Mesodermal cell (in vitro differentiated cells): ENCODE data around the gene METTL16.

Experiments
- H3K27ac ChIP-seq: 2 replicates; pipeline ENCODE4 v1.7.0; 2013; ENCODE audit warnings: mild to moderate bottlenecking, low read depth, low read length, moderate library complexity; ENCODE audit not compliant: severe bottlenecking
- H3K36me3 ChIP-seq: 2 replicates; pipeline ENCODE4 v1.7.1; 2013; ENCODE audit warnings: mild to moderate bottlenecking, low read length, moderate library complexity; ENCODE audit not compliant: control insufficient read depth, insufficient read depth
- H3K4me1 ChIP-seq: one replicate; pipeline ENCODE4 v1.7.1; 2013; ENCODE audit warnings: mild to moderate bottlenecking, low read length; ENCODE audit not compliant: insufficient read depth, control insufficient read depth, poor library complexity, severe bottlenecking
- H3K4me3 ChIP-seq: 2 replicates; pipeline ENCODE4 v1.7.0; 2013; ENCODE audit warnings: low read length, control low read depth, mild to moderate bottlenecking; ENCODE audit not compliant: insufficient read depth, poor library complexity, severe bottlenecking; ENCODE audit errors: extremely low read depth
- H3K9me3 ChIP-seq: 2 replicates; pipeline ENCODE4 v1.7.1; 2013; ENCODE audit warnings: mild to moderate bottlenecking, low read length, moderate library complexity; ENCODE audit not compliant: control insufficient read depth
- WGBS, 2 experiments: methylation state at CpG; one replicate each; pipeline ENCODE4 v1.1.5; 2013; ENCODE audit warnings: missing lambda C conversion rate in 2 of 2; ENCODE audit not compliant: insufficient coverage in 2 of 2; 5-methylcytosine and 5-hydroxymethylcytosine counted together

The METTL16 gene

DNA sequence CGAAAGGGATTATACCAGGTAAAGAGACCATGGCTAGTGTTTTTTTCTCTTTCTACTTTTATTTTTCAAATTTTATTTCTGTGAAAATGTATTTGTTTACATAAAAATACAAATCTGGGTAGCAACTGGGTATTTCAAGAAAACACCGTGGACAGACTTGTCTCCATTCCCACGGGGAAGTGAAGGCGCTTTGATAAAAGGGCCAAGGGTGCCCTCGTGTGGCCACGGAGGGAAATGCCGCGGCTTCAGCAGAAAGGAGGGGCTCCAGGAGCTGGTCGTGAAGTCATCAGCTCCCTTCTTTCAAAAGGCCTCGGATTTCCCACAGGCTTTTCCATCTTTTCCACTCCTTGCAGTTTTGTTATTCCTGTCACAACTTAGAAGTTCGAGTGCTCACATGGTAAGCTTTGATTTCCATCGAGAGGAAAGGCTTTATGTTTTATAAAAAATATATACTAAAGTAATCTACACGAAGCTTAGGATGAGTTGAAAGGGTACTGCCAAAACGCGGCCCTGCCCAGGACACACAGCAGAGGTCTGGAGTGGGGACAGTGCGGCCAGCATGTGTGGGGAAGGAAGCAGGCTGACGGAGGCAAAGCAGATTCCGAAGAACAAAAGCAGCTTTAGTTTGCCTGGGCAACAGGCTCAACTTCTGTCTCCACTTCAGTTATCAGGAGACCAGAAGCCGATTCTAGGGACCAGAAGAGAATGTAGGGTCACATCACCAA, 95.5 kb downstream of the METTL16 start:
- H3K4me1 ChIP-seq = peaks cover 6% of the 10 kb centered on the region
- no peaks in the 10 kb centered on the region for H3K9me3 ChIP-seq
- peaks cover 66% of the 10 kb centered on the region for H3K36me3 ChIP-seq
- H3K4me3 ChIP-seq = no peak overlapping the region
- peak overlapping the region; percentile 64 for H3K27ac ChIP-seq
- WGBS, 2 experiments = 38 to 46% methylated on average over 15 to 16 of the region's 19 CpGs

DNA sequence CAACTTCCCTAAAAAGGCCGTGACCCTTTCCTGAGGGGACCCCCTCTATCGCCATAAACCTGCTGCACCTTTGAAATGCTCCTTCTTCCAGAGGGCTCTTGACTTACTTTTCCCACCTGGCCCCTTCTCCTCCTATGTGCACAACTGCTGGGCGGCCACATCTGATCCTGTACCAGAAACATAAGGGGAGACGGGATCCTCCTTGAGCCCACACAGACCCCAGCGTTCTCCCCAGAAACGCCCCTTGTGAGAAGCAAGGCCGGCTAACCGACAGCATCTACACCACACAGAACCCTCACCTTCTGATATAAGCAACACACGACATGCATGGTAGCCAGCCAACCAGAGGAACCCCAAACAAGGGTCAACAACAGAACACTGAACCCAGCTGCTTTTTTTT, 96.6 kb downstream of the METTL16 start:
- WGBS, 2 experiments = 90 to 100% methylated on average over 2 to 4 of the region's 9 CpGs
- Histone ChIP-seq H3K4me3 (no peak overlapping the region), H3K9me3 (no peaks in the 10 kb centered on the region), H3K27ac (no peak overlapping the region), H3K4me1 (peaks cover 6% of the 10 kb centered on the region), H3K36me3 (peaks cover 61% of the 10 kb centered on the region)

DNA sequence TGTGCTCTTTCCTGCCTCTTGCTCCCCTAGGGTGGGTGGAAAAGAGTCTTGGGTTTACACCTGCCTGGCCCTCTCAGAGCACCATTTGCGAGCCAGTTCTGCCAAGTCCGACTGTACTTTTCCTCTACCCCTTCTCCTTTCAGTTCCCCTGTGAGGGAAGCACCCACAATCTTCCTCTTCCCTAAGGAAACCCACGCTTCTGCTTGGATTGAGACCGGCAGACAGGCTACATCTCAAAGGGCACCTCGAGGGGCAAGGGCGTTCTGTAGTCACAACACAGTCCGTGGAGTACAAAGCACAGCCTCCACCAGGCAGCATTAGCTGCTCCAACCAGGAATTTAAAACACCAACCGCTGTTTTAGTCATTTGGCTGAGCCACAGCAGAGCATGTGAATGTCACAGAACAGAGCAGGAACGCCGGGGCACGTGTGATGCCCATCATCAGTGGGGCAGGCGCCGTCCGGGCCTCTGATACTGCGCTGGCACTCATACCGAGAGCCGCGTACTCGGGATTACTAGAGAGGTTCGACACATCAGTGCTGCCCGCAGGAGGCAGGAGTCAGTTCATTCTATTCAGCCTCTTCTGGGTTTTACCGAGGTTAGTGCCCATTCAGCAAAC, 97.1 kb downstream of the METTL16 start:
- Histone ChIP-seq H3K4me1 (peaks cover 4% of the 10 kb centered on the region), H3K27ac (no peak overlapping the region), H3K4me3 (no peak overlapping the region), H3K36me3 (peaks cover 57% of the 10 kb centered on the region), H3K9me3 (no peaks in the 10 kb centered on the region)
- WGBS, 2 experiments = 94 to 95% methylated on average over 21 to 22 of the region's 22 CpGs

DNA sequence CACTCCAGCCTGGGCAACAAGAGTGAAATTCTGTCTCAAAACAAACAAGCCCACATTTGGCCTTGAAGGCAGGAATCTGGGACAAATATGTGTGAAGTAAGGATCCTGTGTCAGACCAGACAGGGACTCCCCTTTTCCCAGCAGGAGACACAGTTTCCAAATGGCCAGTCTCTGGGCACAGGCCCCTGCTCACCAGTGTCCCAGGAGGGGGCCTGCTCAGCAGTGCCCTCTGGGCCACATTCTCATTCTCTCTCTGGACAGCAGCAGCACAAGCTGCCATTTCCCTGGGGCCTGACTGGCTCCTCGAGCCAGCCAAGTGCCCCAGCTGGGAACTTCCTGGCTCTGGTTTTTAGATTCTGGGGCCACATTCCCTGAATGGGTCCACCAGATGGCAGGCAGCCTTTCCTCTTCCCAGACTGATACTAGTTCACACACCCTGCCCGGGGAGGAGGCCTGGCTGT, 99.1 kb downstream of the METTL16 start:
- Histone ChIP-seq H3K36me3 (peaks cover 41% of the 10 kb centered on the region), H3K4me1 (peaks cover 7% of the 10 kb centered on the region), H3K9me3 (no peaks in the 10 kb centered on the region), H3K27ac (peak overlapping the region; percentile 53), H3K4me3 (no peak overlapping the region)
- 31 to 60% methylated on average over 1 to 2 of the region's 2 CpGs for WGBS, 2 experiments

DNA sequence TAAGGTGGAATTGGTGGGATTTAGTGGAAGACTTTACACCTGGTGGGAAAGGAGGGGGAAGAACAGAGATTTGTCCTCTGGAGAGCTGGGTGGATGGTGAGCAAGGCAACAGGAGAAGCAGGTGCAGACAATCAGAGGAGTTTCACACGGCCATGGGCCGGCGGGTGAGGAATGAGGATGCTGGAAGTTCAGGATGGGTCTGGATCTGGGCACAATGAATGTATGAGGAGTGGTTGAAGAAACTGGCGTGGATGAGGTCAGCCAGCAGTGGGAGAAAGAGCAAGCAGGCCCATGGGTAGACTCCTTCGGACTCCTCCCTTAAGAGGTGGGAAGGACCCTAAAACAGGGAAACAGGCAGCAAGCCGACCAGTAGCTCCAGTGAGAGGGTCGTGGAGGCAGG, 100.7 kb downstream of the METTL16 start:
- Histone ChIP-seq H3K36me3 (peaks cover 41% of the 10 kb centered on the region), H3K4me3 (no peak overlapping the region), H3K27ac (no peak overlapping the region), H3K4me1 (peaks cover 19% of the 10 kb centered on the region), H3K9me3 (no peaks in the 10 kb centered on the region)
- WGBS, 2 experiments = 94 to 99% methylated on average over 7 of the region's 7 CpGs

DNA sequence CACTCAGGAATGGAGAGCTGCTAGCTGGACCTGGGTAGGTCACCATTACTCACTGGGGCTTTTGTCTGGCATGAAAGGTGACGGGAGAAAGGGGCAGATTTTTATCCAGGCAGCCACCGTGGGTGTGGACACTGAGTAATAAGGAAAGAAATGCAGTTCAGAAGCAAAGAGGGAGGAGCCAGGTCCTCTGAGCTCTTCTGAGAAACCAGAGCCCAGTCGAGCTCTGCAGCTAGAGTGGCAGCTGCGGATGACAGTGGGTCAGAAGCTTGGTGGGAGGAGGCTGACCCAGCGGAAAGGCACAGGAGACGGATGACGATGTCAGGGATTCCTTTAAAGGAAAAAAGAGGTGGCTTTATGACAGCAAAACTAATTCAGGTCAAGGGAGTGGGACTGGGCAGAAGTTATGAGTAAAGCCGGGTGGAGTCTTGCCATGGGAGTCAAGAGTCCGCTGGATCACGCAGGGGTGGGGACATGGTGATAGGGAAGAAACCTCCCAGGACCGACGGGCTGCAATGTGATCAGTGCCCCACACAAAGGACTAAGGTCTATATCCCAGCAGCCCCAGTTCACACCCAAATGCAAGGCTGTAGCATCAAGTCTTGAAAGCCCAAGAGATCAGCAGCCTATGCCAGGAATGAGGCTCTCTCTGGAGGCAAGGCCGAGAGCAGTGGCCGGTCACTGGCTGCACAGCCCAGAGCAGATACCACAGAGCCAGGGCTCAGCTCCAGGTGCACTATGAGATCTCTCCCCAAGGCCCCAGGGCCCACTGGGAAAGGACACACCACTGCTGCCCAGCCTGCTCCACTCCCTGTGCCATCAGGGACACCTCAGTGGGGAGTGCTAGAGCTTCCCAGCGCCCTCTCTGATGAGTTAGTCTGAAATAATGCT, 104.5 kb downstream of the METTL16 start:
- Histone ChIP-seq H3K9me3 (no peaks in the 10 kb centered on the region), H3K36me3 (peaks cover 15% of the 10 kb centered on the region), H3K27ac (peak overlapping the region; percentile 85), H3K4me3 (no peak overlapping the region), H3K4me1 (peaks cover 44% of the 10 kb centered on the region)
- WGBS, 2 experiments = 70 to 71% methylated on average over 11 to 13 of the region's 15 CpGs

GRCh38 chr17:2406271-2406902, 105.3 kb downstream of the METTL16 start:
- Histone ChIP-seq H3K27ac (peak overlapping the region; percentile 85), H3K4me3 (no peak overlapping the region), H3K36me3 (peaks cover 13% of the 10 kb centered on the region), H3K4me1 (peaks cover 44% of the 10 kb centered on the region), H3K9me3 (no peaks in the 10 kb centered on the region)
- 96% methylated on average over 6 to 7 of the region's 8 CpGs for WGBS, 2 experiments

DNA sequence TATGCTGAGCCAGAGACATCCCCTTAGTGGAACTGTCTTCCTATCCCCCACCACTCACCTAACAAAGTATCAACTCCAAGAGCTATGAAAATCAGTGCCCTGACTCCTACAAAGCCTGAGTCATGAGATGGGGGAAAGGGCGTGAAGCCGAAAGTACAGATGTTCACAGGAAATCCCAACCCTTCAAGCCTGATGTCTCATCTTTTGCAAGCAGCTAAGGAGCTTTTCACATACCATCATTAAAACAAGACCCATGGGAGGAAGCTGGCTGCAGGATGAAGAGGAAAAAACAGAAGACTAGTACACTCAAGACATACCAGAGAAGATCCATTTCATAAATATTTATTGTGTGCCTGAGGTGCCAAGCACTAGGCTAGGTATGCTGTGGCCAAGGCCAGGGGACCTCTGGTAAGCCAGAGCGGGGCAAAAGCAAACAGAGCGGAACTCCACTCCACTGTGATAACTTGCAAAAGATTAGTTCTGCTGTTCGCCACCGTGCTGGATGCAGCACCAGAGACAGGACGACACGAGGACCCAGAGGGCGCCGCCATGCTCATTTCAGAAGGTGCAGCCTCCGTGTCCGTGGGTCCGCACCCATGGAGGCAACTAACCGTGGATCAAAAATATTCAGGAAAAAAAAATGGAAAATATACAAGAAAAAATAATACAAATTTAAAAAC, 106.3 kb downstream of the METTL16 start:
- H3K4me3 ChIP-seq = no peak overlapping the region
- H3K4me1 ChIP-seq = peaks cover 44% of the 10 kb centered on the region
- H3K36me3 ChIP-seq = peaks cover 5% of the 10 kb centered on the region
- H3K9me3 ChIP-seq = no peaks in the 10 kb centered on the region
- H3K27ac ChIP-seq = peak overlapping the region; percentile 85
- WGBS, 2 experiments = 93% methylated on average over 7 to 10 of the region's 14 CpGs

GRCh38 chr17:2403044-2403443, 108.6 kb downstream of the METTL16 start:
- H3K9me3 ChIP-seq = no peaks in the 10 kb centered on the region
- no peaks in the 10 kb centered on the region for H3K36me3 ChIP-seq
- H3K27ac ChIP-seq = no peak overlapping the region
- H3K4me1 ChIP-seq = peaks cover 48% of the 10 kb centered on the region
- no peak overlapping the region for H3K4me3 ChIP-seq
- 98 to 100% methylated on average over 4 of the region's 4 CpGs for WGBS, 2 experiments

- Histone ChIP-seq H3K36me3 (no peaks in the 10 kb centered on the region), H3K9me3 (no peaks in the 10 kb centered on the region), H3K4me3 (peak overlapping the region; percentile 87), H3K27ac (no peak overlapping the region), H3K4me1 (peaks cover 50% of the 10 kb centered on the region)
- 33 to 34% methylated on average over 13 of the region's 15 CpGs for WGBS, 2 experiments
Observed at GRCh38 chr17:2402544-2402943, 109.1 kb downstream of the METTL16 start.
